Parathyroid adenoma (tissue), 2 donors: ENCODE measurements around the gene LRCOL1.

Source experiments
- H2AFZ ChIP-seq: fragments of 300-600 bp; sonication (generic); one replicate; pipeline ENCODE4 v1.7.0; 2017; ENCODE audit warnings: antibody characterized with exemption, mild to moderate bottlenecking
- H3K27ac ChIP-seq: fragments of 300-600 bp; sonication (generic); one replicate; pipeline ENCODE4 v1.7.0; 2017
- H3K27me3 ChIP-seq: fragments of 300-600 bp; sonication (generic); one replicate; pipeline ENCODE4 v1.7.0; 2017; ENCODE audit warnings: low read length; ENCODE audit not compliant: control insufficient read depth, insufficient read depth
- H3K36me3 ChIP-seq: fragments of 300-600 bp; sonication (generic); one replicate; pipeline ENCODE4 v1.7.0; 2017; ENCODE audit warnings: low read length; ENCODE audit not compliant: control insufficient read depth, insufficient read depth
- H3K4me1 ChIP-seq: fragments of 300-600 bp; sonication (generic); one replicate; pipeline ENCODE4 v1.7.0; 2017; ENCODE audit warnings: control low read depth
- H3K4me2 ChIP-seq: fragments of 300-600 bp; sonication (generic); one replicate; pipeline ENCODE4 v1.7.0; 2017; ENCODE audit warnings: low read length
- H3K4me3 ChIP-seq: fragments of 300-600 bp; sonication (generic); one replicate; pipeline ENCODE4 v1.7.0; 2017; ENCODE audit warnings: low read depth, low read length
- H3K79me2 ChIP-seq: fragments of 300-600 bp; sonication (generic); one replicate; pipeline ENCODE4 v1.7.0; 2017; ENCODE audit warnings: control low read depth
- H3K9ac ChIP-seq: fragments of 300-600 bp; sonication (generic); one replicate; pipeline ENCODE4 v1.7.0; 2017; ENCODE audit warnings: mild to moderate bottlenecking
- H3K9me3 ChIP-seq: fragments of 300-600 bp; sonication (generic); one replicate; pipeline ENCODE4 v1.7.0; 2017; ENCODE audit warnings: low read length; ENCODE audit not compliant: control insufficient read depth
- TF ChIP-seq, protein P1 (sequence below): fragments of 300-600 bp; sonication (generic); IDR thresholded peaks from one replicate; pipeline ENCODE4 v1.7.0; 2017; ENCODE audit warnings: antibody characterized with exemption, mild to moderate bottlenecking
- donor health status: primary hyperparathyroidism.

The LRCOL1 gene

DNA sequence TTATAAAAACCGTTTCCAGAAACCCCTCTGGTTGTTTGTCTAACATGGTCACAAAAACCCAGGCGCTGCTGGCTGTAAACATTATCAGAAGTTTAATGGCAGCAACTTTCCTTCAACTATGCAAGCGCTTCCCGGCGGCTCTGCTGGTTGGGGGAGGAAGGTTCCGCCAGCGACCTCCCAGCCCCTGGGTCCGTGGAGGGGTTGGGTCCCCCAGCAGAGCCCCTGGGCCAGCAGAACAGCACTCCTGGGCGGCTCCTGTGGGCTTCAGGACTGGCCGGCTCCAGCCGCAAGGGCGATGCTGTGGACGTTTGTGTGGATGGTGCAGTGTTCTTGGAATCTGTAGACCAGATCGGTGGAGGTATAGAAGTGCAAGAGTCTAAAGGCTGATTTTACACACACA lies 26.0 kb downstream of the LRCOL1 start:
- Histone ChIP-seq H3K9me3 (no peaks in the 10 kb centered on the region), H3K27ac (no peak overlapping the region), H3K27me3 (no peaks in the 10 kb centered on the region), H2AFZ (no peak overlapping the region), H3K79me2 (no peaks in the 10 kb centered on the region), H3K36me3 (no peaks in the 10 kb centered on the region), H3K4me3 (no peak overlapping the region), H3K4me2 (no peak overlapping the region), H3K9ac (no peak overlapping the region), H3K4me1 (no peaks in the 10 kb centered on the region)
- TF ChIP-seq, protein P1, sequence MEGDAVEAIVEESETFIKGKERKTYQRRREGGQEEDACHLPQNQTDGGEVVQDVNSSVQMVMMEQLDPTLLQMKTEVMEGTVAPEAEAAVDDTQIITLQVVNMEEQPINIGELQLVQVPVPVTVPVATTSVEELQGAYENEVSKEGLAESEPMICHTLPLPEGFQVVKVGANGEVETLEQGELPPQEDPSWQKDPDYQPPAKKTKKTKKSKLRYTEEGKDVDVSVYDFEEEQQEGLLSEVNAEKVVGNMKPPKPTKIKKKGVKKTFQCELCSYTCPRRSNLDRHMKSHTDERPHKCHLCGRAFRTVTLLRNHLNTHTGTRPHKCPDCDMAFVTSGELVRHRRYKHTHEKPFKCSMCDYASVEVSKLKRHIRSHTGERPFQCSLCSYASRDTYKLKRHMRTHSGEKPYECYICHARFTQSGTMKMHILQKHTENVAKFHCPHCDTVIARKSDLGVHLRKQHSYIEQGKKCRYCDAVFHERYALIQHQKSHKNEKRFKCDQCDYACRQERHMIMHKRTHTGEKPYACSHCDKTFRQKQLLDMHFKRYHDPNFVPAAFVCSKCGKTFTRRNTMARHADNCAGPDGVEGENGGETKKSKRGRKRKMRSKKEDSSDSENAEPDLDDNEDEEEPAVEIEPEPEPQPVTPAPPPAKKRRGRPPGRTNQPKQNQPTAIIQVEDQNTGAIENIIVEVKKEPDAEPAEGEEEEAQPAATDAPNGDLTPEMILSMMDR = no peak

DNA sequence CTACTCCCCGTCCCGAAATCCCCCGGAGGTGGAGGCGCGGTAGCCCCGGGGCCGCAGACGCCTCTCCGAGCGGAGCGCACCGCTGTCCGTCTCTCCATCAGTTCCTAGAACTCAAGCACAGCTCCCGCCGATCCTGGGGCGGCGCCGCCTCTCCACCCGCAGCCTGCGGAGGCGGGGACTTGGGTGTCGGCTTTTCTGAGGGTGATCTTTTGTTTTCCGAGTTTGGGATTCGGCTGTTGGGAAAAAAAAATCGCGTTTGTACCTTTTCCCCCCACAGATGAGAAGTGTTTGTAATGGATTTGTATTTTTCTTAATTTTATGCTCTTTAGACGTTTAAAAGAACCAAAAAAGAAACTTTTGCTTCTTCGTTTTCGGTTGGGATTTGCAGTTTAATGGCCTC lies 26.6 kb downstream of the LRCOL1 start:
- H3K4me1 ChIP-seq = no peaks in the 10 kb centered on the region
- no peak overlapping the region for H2AFZ ChIP-seq
- H3K4me2 ChIP-seq = no peak overlapping the region
- no peak overlapping the region for H3K4me3 ChIP-seq
- no peak overlapping the region for H3K27ac ChIP-seq
- TF ChIP-seq, protein P1 = no peak
- no peak overlapping the region for H3K9ac ChIP-seq
- H3K27me3 ChIP-seq = no peaks in the 10 kb centered on the region
- H3K79me2 ChIP-seq = no peaks in the 10 kb centered on the region
- no peaks in the 10 kb centered on the region for H3K36me3 ChIP-seq
- H3K9me3 ChIP-seq = no peaks in the 10 kb centered on the region

DNA sequence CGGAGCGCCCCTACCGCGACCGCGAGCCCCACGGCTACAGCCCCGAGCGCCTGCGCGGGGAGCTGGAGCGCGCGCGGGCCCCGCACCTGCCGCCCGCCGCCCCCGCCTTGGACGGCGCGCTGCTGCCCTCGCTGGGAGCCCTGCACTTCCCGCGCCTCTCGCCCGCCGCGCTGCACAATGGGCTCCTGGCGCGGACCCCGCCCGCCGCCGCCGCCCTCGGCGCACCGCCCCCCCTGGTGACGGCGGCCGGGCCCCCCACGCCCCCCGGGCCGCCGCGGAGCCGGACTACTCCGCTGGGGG lies 27.0 kb downstream of the LRCOL1 start:
- H3K4me2 ChIP-seq = no peak overlapping the region
- H3K27me3 ChIP-seq = no peaks in the 10 kb centered on the region
- H3K9me3 ChIP-seq = no peaks in the 10 kb centered on the region
- H2AFZ ChIP-seq = no peak overlapping the region
- H3K27ac ChIP-seq = no peak overlapping the region
- no peaks in the 10 kb centered on the region for H3K79me2 ChIP-seq
- no peak overlapping the region for H3K9ac ChIP-seq
- H3K4me3 ChIP-seq = no peak overlapping the region
- H3K36me3 ChIP-seq = no peaks in the 10 kb centered on the region
- no peaks in the 10 kb centered on the region for H3K4me1 ChIP-seq
- TF ChIP-seq, protein P1 = no peak

DNA sequence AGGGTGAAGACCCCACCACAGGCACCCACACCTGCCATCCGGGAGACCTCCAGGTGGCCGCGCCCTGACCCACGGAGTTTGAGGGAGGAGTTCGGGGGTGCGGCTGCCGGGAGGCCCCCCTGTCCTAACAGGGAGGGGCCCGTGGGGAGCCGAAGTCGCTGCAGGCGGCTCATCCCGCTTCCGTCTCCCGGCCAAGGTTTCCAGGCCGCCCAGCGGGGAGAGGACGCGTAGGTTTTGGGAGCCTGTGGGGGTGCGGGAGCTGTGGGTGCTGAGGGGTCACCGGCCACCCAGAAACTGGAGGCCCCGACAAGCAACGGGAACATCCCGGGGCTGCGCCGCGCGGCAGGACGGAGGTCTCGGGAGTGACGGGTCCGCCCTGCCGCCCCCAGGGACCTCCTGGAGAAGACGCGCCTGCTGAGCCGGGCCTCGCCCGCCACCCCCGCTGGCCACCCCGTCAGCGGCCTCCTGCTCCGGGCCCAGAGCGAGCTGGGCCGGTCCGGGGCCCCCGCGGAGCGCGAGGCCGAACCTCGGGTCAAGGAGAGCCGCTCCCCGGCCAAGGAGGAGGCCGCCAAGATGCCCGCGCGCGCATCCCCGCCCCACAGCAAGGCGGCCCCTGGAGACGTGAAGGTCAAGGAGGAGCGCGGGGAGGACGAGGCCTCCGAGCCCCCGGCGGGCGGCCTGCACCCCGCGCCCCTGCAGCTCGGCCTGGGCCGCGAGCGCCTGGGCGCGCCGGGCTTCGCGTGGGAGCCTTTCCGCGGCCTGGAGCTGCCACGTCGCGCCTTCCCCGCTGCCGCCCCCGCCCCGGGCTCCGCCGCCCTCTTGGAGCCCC lies 27.6 kb downstream of the LRCOL1 start:
- no peaks in the 10 kb centered on the region for H3K4me1 ChIP-seq
- H3K4me2 ChIP-seq = no peak overlapping the region
- no peak overlapping the region for H3K4me3 ChIP-seq
- no peak overlapping the region for H3K9ac ChIP-seq
- H2AFZ ChIP-seq = no peak overlapping the region
- H3K9me3 ChIP-seq = no peaks in the 10 kb centered on the region
- H3K27ac ChIP-seq = no peak overlapping the region
- no peaks in the 10 kb centered on the region for H3K27me3 ChIP-seq
- TF ChIP-seq, protein P1 = no peak
- no peaks in the 10 kb centered on the region for H3K36me3 ChIP-seq
- no peaks in the 10 kb centered on the region for H3K79me2 ChIP-seq

DNA sequence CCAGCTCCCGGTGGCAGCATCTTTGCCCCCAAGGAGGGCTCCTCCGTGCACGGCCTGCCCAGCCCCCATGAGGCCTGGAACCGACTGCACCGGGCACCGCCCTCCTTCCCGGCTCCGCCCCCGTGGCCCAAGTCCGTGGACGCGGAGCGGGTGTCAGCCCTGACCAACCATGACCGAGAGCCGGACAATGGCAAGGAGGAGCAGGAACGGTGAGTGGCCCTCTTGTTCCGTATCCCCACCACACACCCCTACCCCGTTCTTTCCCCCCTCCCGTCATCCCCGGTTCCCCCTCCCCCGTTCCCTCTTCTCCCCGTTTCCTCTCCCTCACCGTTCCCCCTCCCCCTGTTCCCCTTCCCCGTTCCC lies 28.3 kb downstream of the LRCOL1 start:
- Histone ChIP-seq H3K9me3 (no peaks in the 10 kb centered on the region), H3K9ac (no peak overlapping the region), H3K27me3 (no peaks in the 10 kb centered on the region), H3K4me2 (no peak overlapping the region), H3K36me3 (no peaks in the 10 kb centered on the region), H2AFZ (no peak overlapping the region), H3K4me1 (no peaks in the 10 kb centered on the region), H3K4me3 (no peak overlapping the region), H3K27ac (no peak overlapping the region), H3K79me2 (no peaks in the 10 kb centered on the region)
- TF ChIP-seq, protein P1 = no peak
